SK-N-SH (cell line): ENCODE results near the gene MAPK1. TPM values are rescaled to one million over a fixed set of nuclear protein-coding genes. Genes with fewer than 3 reads are reported as not detected.

Experiments used
- CTCF ChIA-PET: fragments of 300-600, 350-600 bp; formaldehyde crosslinking; extraction: SDS; loops from one replicate; lab custom pipeline; 2021; lab: Yijun Ruan, JAX
- POLR2A ChIA-PET: fragments of 350-600 bp; sonication (Branson Sonifier 250); formaldehyde crosslinking; extraction: SDS; loops from one replicate; lab custom pipeline; 2020; ENCODE audit warnings: antibody characterized with exemption, inconsistent platforms; lab: Yijun Ruan, JAX
- DNase-seq: peaks from one replicate; pipeline ENCODE4 v3.0.0; 2012
- H2AFZ ChIP-seq: fragments of 200-600 bp; sonication (generic); 2 replicates; pipeline ENCODE4 v1.8.1; 2016; ENCODE audit warnings: antibody characterized with exemption, mild to moderate bottlenecking, low read depth
- H3F3A ChIP-seq: fragments of 200-600 bp; sonication (generic); replicated peaks from 2 replicates; pipeline ENCODE3; 2016; ENCODE audit warnings: antibody characterized with exemption, mild to moderate bottlenecking; ENCODE audit not compliant: insufficient read depth
- H3K27ac ChIP-seq, 2 experiments: fragments of 200-500 bp in 1 of 2; fragments of 200-600 bp in 1 of 2; sonication (Bioruptor generic) in 1 of 2; sonication (generic), shearing (Covaris generic) in 1 of 2; 2 replicates each; pipeline versions ENCODE4 v1.5.1 to v1.6.1; 2014 to 2016; ENCODE audit warnings: low read depth in 2 of 2, inconsistent platforms in 1 of 2, low read length in 1 of 2, mild to moderate bottlenecking in 1 of 2, mixed read lengths in 1 of 2
- H3K27me3 ChIP-seq: fragments of 200-600 bp; sonication (generic), shearing (Covaris generic); 2 replicates; pipeline ENCODE4 v1.6.1; 2016; ENCODE audit warnings: mixed run types; ENCODE audit not compliant: insufficient read depth
- H3K36me3 ChIP-seq, 2 experiments: fragments of 200-500 bp in 1 of 2; fragments of 200-600 bp in 1 of 2; sonication (Bioruptor generic) in 1 of 2; sonication (generic) in 1 of 2; replicated peaks in 1 of 2; 2 replicates each; pipeline versions ENCODE3 to v1.5.1; 2014 to 2016; ENCODE audit warnings: low read length in 1 of 2, mild to moderate bottlenecking in 1 of 2; ENCODE audit not compliant: insufficient read depth in 2 of 2, control insufficient read depth in 1 of 2
- H3K4me1 ChIP-seq, 2 experiments: fragments of 200-500 bp in 1 of 2; fragments of 200-600 bp in 1 of 2; sonication (Bioruptor generic) in 1 of 2; sonication (generic), shearing (Covaris generic) in 1 of 2; 2 replicates each; pipeline versions ENCODE4 v1.5.1 to v1.6.1; 2014 to 2016; ENCODE audit warnings: low read depth in 1 of 2, low read length in 1 of 2, mixed run types in 1 of 2; ENCODE audit not compliant: insufficient read depth in 2 of 2, control insufficient read depth in 1 of 2
- H3K4me2 ChIP-seq: fragments of 200-600 bp; sonication (generic), shearing (Covaris generic); 2 replicates; pipeline ENCODE4 v1.6.1; 2017; ENCODE audit warnings: mixed run types
- H3K4me3 ChIP-seq, 2 experiments: fragments of 200-500 bp in 1 of 2; fragments of 200-600 bp in 1 of 2; sonication (Bioruptor generic) in 1 of 2; sonication (generic), shearing (Covaris generic) in 1 of 2; 2 replicates each; pipeline versions ENCODE4 v1.5.1 to v1.8.1; 2014 to 2016; ENCODE audit warnings: low read depth in 2 of 2, inconsistent platforms in 1 of 2, low read length in 1 of 2, mild to moderate bottlenecking in 1 of 2, mixed read lengths in 1 of 2, moderate library complexity in 1 of 2
- H3K79me2 ChIP-seq: fragments of 200-600 bp; sonication (generic); 2 replicates; pipeline ENCODE4 v1.8.1; 2017; ENCODE audit warnings: mild to moderate bottlenecking; ENCODE audit not compliant: insufficient read depth
- H3K9ac ChIP-seq: fragments of 200-600 bp; sonication (generic); 2 replicates; pipeline ENCODE4 v1.6.1; 2017; ENCODE audit warnings: mixed run types
- H3K9me2 ChIP-seq: fragments of 200-600 bp; sonication (generic); 2 replicates; pipeline ENCODE4 v1.6.1; 2017; ENCODE audit warnings: mixed run types
- H3K9me3 ChIP-seq: fragments of 200-600 bp; sonication (generic); 2 replicates; pipeline ENCODE4 v1.6.1; 2017; ENCODE audit warnings: mixed run types, mild to moderate bottlenecking, moderate library complexity
- H4K20me1 ChIP-seq: fragments of 200-600 bp; sonication (generic); 2 replicates; pipeline ENCODE4 v1.6.1; 2017; ENCODE audit warnings: mild to moderate bottlenecking, mixed run types; ENCODE audit not compliant: insufficient read depth
- FOXM1 ChIP-seq: IDR thresholded peaks from 2 replicates; pipeline ENCODE4 v1.4.0; 2012; ENCODE audit warnings: low read depth, mild to moderate bottlenecking
- GABPA ChIP-seq: IDR thresholded peaks from 2 replicates; pipeline ENCODE4 v1.4.0; 2012; ENCODE audit warnings: low read depth, mild to moderate bottlenecking
- GATA2 ChIP-seq: sonication (generic); formaldehyde crosslinking; IDR thresholded peaks from 2 replicates; pipeline ENCODE4 v1.5.0; 2020; ENCODE audit warnings: mild to moderate bottlenecking, missing genetic modification reagents
- MXI1 ChIP-seq: IDR thresholded peaks from 2 replicates; pipeline ENCODE4 v1.6.1; 2012; ENCODE audit warnings: mild to moderate bottlenecking, low read depth, low read length, improper control_type of control experiment
- RFX5 ChIP-seq: IDR thresholded peaks from 2 replicates; pipeline ENCODE4 v1.6.1; 2012; ENCODE audit warnings: mild to moderate bottlenecking, improper control_type of control experiment, low read length
- TEAD4 ChIP-seq: IDR thresholded peaks from 2 replicates; pipeline ENCODE4 v1.4.0; 2012; ENCODE audit warnings: mild to moderate bottlenecking, borderline replicate concordance; ENCODE audit not compliant: insufficient read depth
- WGBS: methylation state at CpG from one replicate; pipeline ENCODE4 v1.1.6; 2017; ENCODE audit warnings: low lambda C conversion rate; 5-methylcytosine and 5-hydroxymethylcytosine counted together
- polyA plus RNA-seq, 3 experiments: library from polyadenylated mRNA; depleted of rRNA; stranded (reverse); fragments of >200 nt; gene quantifications; 2 replicates each; pipeline ENCODE4 v1.2.3, GENCODE V29; 2012
- TF ChIP-seq, protein P1 (sequence below): IDR thresholded peaks from 2 replicates; pipeline ENCODE4; 2012
- TF ChIP-seq, protein P2 (sequence below): IDR thresholded peaks from 2 replicates; pipeline ENCODE4 v1.4.0; 2012; ENCODE audit warnings: low read depth
- TF ChIP-seq, protein P3 (sequence below): IDR thresholded peaks from 2 replicates; pipeline ENCODE4 v1.6.1; 2012; ENCODE audit warnings: mild to moderate bottlenecking, low read depth, low read length, moderate library complexity

Gene MAPK1
- polyA plus RNA-seq, 1 of the 3 experiments (the other 2 are of a cell fraction) = 25.6 TPM

GRCh38 chr22:21834869-21835268, 32.6 kb downstream of the MAPK1 start (continued):
- TF ChIP-seq RFX5 = no peak
- TF ChIP-seq MXI1 = no peak
- TF ChIP-seq GABPA = no peak

GRCh38 chr22:21832291-21833290, 34.9 kb downstream of the MAPK1 start:
- no peaks in the 10 kb centered on the region for H3K36me3 ChIP-seq
- no peak overlapping the region for H3K4me3 ChIP-seq
- H3K4me2 ChIP-seq = no peak overlapping the region
- ChIA-PET CTCF (interaction anchor here (1.2 kb wide), 1 partner anchor 11 kb away, joined by 3 read pairs; no protein-coding TSS in a partner anchor), POLR2A (interaction anchor here (0.6 kb wide), 1 partner anchor 188 kb away, joined by 6 read pairs; no protein-coding TSS in a partner anchor)
- H3K9me3 ChIP-seq = no peaks in the 10 kb centered on the region
- no peak overlapping the region for H2AFZ ChIP-seq
- peaks cover 7% of the 10 kb centered on the region for H3F3A ChIP-seq
- H3K9ac ChIP-seq = no peak overlapping the region
- H3K9me2 ChIP-seq = no peaks in the 10 kb centered on the region
- no peaks in the 10 kb centered on the region for H3K27me3 ChIP-seq
- 87% methylated on average over 8 of the region's 8 CpGs for WGBS
- H3K27ac ChIP-seq = 0 out of 4 replicates have a peak overlapping the region, but pooled peaks of 1 of the 2 experiments have one; percentile 12
- TF ChIP-seq, protein P1, sequence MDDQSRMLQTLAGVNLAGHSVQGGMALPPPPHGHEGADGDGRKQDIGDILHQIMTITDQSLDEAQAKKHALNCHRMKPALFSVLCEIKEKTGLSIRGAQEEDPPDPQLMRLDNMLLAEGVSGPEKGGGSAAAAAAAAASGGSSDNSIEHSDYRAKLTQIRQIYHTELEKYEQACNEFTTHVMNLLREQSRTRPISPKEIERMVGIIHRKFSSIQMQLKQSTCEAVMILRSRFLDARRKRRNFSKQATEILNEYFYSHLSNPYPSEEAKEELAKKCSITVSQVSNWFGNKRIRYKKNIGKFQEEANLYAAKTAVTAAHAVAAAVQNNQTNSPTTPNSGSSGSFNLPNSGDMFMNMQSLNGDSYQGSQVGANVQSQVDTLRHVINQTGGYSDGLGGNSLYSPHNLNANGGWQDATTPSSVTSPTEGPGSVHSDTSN = no peak
- TF ChIP-seq, protein P2, sequence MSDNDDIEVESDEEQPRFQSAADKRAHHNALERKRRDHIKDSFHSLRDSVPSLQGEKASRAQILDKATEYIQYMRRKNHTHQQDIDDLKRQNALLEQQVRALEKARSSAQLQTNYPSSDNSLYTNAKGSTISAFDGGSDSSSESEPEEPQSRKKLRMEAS = 0 out of 2 replicates have a peak, but pooled peaks have one; percentile 14
- H4K20me1 ChIP-seq = peaks cover 89% of the 10 kb centered on the region
- H3K79me2 ChIP-seq = peaks cover 95% of the 10 kb centered on the region
- peaks cover 5 to 20% of the 10 kb centered on the region in 2 experiments; a peak in 1 of 4 replicates for H3K4me1 ChIP-seq
- no peak for DNase-seq

DNA sequence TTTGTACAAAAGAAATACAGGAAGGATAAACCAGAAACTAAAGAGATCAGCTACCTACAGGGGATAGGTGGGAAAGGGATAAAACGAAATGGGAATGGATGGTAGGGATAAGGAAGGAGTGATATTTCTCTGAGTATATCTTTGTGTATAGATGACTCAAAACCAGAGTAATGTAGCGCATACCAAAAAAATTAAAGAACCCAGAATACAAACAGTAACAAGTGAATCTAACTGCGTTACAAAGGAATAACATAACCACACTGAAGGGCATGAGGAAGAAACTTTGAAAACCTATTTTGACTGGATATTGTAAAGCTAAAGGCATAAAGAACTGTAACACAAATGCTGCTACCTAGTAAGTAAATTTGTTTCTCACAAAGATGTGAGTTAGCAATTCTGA, 37.9 kb downstream of the MAPK1 start:
- H3K36me3 ChIP-seq = no peaks in the 10 kb centered on the region
- H3K9ac ChIP-seq = no peak overlapping the region
- no peak overlapping the region for H3K4me2 ChIP-seq
- no peaks in the 10 kb centered on the region for H3K9me3 ChIP-seq
- H2AFZ ChIP-seq = no peak overlapping the region
- CTCF ChIA-PET = no interaction called here
- H3K4me3 ChIP-seq = no peak overlapping the region
- peaks cover 5% of the 10 kb centered on the region for H3F3A ChIP-seq
- peak overlapping the region in 1 of 2 experiments; percentile 35; a peak in 1 of 4 replicates for H3K27ac ChIP-seq
- H4K20me1 ChIP-seq = peaks cover 97% of the 10 kb centered on the region
- POLR2A ChIA-PET = no interaction called here
- TF ChIP-seq TEAD4 = no peak
- TF ChIP-seq MXI1 = no peak
- TF ChIP-seq FOXM1 = no peak
- TF ChIP-seq, protein P3, sequence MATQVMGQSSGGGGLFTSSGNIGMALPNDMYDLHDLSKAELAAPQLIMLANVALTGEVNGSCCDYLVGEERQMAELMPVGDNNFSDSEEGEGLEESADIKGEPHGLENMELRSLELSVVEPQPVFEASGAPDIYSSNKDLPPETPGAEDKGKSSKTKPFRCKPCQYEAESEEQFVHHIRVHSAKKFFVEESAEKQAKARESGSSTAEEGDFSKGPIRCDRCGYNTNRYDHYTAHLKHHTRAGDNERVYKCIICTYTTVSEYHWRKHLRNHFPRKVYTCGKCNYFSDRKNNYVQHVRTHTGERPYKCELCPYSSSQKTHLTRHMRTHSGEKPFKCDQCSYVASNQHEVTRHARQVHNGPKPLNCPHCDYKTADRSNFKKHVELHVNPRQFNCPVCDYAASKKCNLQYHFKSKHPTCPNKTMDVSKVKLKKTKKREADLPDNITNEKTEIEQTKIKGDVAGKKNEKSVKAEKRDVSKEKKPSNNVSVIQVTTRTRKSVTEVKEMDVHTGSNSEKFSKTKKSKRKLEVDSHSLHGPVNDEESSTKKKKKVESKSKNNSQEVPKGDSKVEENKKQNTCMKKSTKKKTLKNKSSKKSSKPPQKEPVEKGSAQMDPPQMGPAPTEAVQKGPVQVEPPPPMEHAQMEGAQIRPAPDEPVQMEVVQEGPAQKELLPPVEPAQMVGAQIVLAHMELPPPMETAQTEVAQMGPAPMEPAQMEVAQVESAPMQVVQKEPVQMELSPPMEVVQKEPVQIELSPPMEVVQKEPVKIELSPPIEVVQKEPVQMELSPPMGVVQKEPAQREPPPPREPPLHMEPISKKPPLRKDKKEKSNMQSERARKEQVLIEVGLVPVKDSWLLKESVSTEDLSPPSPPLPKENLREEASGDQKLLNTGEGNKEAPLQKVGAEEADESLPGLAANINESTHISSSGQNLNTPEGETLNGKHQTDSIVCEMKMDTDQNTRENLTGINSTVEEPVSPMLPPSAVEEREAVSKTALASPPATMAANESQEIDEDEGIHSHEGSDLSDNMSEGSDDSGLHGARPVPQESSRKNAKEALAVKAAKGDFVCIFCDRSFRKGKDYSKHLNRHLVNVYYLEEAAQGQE = no peak
- no peak for TF ChIP-seq GATA2
- DNase-seq = no peak
- peaks cover 4 to 16% of the 10 kb centered on the region in 2 experiments; a peak in 1 of 4 replicates for H3K4me1 ChIP-seq
- peaks cover 100% of the 10 kb centered on the region for H3K79me2 ChIP-seq
- no peaks in the 10 kb centered on the region for H3K27me3 ChIP-seq
- WGBS = 88% methylated on average over 3 of the region's 3 CpGs
- no peaks in the 10 kb centered on the region for H3K9me2 ChIP-seq
